WTC11 (cell line): ENCODE data around the gene UCK1. TPM values are rescaled to one million over a fixed set of nuclear protein-coding genes. Genes with fewer than 3 reads are reported as not detected.
"Not testable (repeated sequence)": the region's sequence is repeated elsewhere in the genome, so short reads cannot be mapped to it uniquely, and the experiment has no call there.

Source experiments
- ATAC-seq: fragments of 200-7000 bp; cut with Tn5 transposase; 2 replicates; pipeline ENCODE4 v1.10.0; 2021; ENCODE audit warnings: mild to moderate bottlenecking, moderate library complexity
- CTCF ChIA-PET: fragments of 300-600 bp; sonication (Branson Sonifier 250); formaldehyde crosslinking; loops from one replicate; lab custom pipeline; 2021; ENCODE audit warnings: antibody characterized with exemption; lab: Charles Lee
- POLR2A ChIA-PET: fragments of 350-600 bp; sonication (Branson Sonifier 250); formaldehyde crosslinking; loops from one replicate; lab custom pipeline; 2021; ENCODE audit warnings: antibody characterized with exemption; lab: Charles Lee
- DNase-seq: peaks from one replicate; pipeline ENCODE4 v3.0.0; 2021; ENCODE audit warnings: low spot score
- H3K27ac Mint-ChIP-seq: 2 replicates; pipeline ENCODE4 v1.8.0; 2021; ENCODE audit warnings: mixed read lengths
- H3K27me3 Mint-ChIP-seq: 2 replicates; pipeline ENCODE4 v1.8.0; 2021; ENCODE audit warnings: low read depth, mild to moderate bottlenecking, moderate library complexity, mixed read lengths
- H3K36me3 Mint-ChIP-seq: 2 replicates; pipeline ENCODE4 v1.8.0; 2021; ENCODE audit warnings: mixed read lengths
- H3K4me1 Mint-ChIP-seq: 2 replicates; pipeline ENCODE4 v1.8.0; 2022; ENCODE audit warnings: mixed read lengths
- H3K4me3 Mint-ChIP-seq: 2 replicates; pipeline ENCODE4 v1.8.0; 2021; ENCODE audit warnings: mild to moderate bottlenecking, moderate library complexity, mixed read lengths
- H3K9me3 Mint-ChIP-seq: 2 replicates; pipeline ENCODE4 v1.8.0; 2021; ENCODE audit warnings: mixed read lengths
- ARID4B ChIP-seq: sonication (generic); formaldehyde crosslinking; IDR thresholded peaks from 2 replicates; pipeline ENCODE4 v1.8.0; 2023; ENCODE audit warnings: missing genetic modification reagents, mild to moderate bottlenecking, borderline replicate concordance
- ATF6 ChIP-seq: sonication (generic); formaldehyde crosslinking; IDR thresholded peaks from 2 replicates; pipeline ENCODE4 v1.8.1; 2023; ENCODE audit warnings: mild to moderate bottlenecking, missing genetic modification reagents
- FOXK1 ChIP-seq: sonication (generic); formaldehyde crosslinking; IDR thresholded peaks from 2 replicates; pipeline ENCODE4 v1.8.0; 2022; ENCODE audit warnings: mild to moderate bottlenecking, moderate library complexity, missing genetic modification reagents
- JUN ChIP-seq: sonication (generic); formaldehyde crosslinking; IDR thresholded peaks from 2 replicates; pipeline ENCODE4 v1.8.0; 2023; ENCODE audit warnings: mild to moderate bottlenecking, missing genetic modification reagents
- NFYB ChIP-seq: sonication (generic); formaldehyde crosslinking; conservative IDR thresholded peaks from 2 replicates; pipeline ENCODE4 v1.8.0; 2022; ENCODE audit warnings: low read depth, missing genetic modification reagents
- SMAD3 ChIP-seq: sonication (generic); formaldehyde crosslinking; IDR thresholded peaks from 2 replicates; pipeline ENCODE4 v1.8.0; 2022; ENCODE audit warnings: missing genetic modification reagents, mild to moderate bottlenecking, borderline replicate concordance
- STAT6 ChIP-seq: sonication (generic); formaldehyde crosslinking; conservative IDR thresholded peaks from 2 replicates; pipeline ENCODE4 v1.8.1; 2023; ENCODE audit warnings: mild to moderate bottlenecking, low read depth, missing genetic modification reagents, moderate library complexity
- USF2 ChIP-seq: sonication (generic); formaldehyde crosslinking; IDR thresholded peaks from 2 replicates; pipeline ENCODE4 v1.8.1; 2023; ENCODE audit warnings: mild to moderate bottlenecking, missing genetic modification reagents, moderate library complexity
- ZMAT4 ChIP-seq: fragments of 250-450 bp; sonication (Bioruptor Pico); IDR thresholded peaks from 2 replicates; pipeline ENCODE4 v1.9.0; 2021; ENCODE audit warnings: mild to moderate bottlenecking
- ZNF263 ChIP-seq: sonication (generic); formaldehyde crosslinking; IDR thresholded peaks from 2 replicates; pipeline ENCODE4 v1.8.1; 2022; ENCODE audit warnings: low read depth, mild to moderate bottlenecking, moderate library complexity, missing genetic modification reagents
- ZNF317 ChIP-seq: sonication (generic); formaldehyde crosslinking; IDR thresholded peaks from 2 replicates; pipeline ENCODE4 v1.8.1; 2023; ENCODE audit warnings: low read depth, mild to moderate bottlenecking, moderate library complexity, missing genetic modification reagents, borderline replicate concordance
- ZNF416 ChIP-seq: fragments of 250-450 bp; sonication (Bioruptor Pico); IDR thresholded peaks from 2 replicates; pipeline ENCODE4 v1.9.0; 2021; ENCODE audit warnings: mild to moderate bottlenecking, inconsistent platforms
- ZNF532 ChIP-seq: fragments of 250-450 bp; sonication (Bioruptor Pico); IDR thresholded peaks from 2 replicates; pipeline ENCODE4 v1.9.0; 2021; ENCODE audit warnings: mild to moderate bottlenecking, borderline replicate concordance
- total RNA-seq: library from RNA; stranded (reverse); gene quantifications from 3 replicates; pipeline ENCODE4 v1.2.3, GENCODE V29; 2021

Gene UCK1
- total RNA-seq, 1 experiment from 2014 or later = 29.6 TPM

GRCh38 chr9:131516100-131516499 lies 15.0 kb downstream of the UCK1 start (continued):
- TF ChIP-seq STAT6 (CRISPR knock-in tag) (no peak), NFYB (CRISPR knock-in tag) (no peak), ATF6 (CRISPR knock-in tag) (no peak), ZNF532 (no peak), JUN (CRISPR knock-in tag) (no peak)
- TF ChIP-seq, all 79 proteins: peak for 0

- DNase-seq, POLR2A ChIA-PET, H3K4me1 Mint-ChIP-seq, H3K27me3 Mint-ChIP-seq, H3K27ac Mint-ChIP-seq, H3K9me3 Mint-ChIP-seq, ATAC-seq, H3K4me3 Mint-ChIP-seq: not testable (repeated sequence)
- H3K36me3 Mint-ChIP-seq = peaks cover 55% of the 10 kb centered on the region
- TF ChIP-seq ZNF263 (CRISPR knock-in tag) = peak; percentile 25; the same call in 1 of the 2 replicates
- CTCF ChIA-PET = interaction anchor here (1.2 kb wide), 1 partner anchor 165 kb away, joined by 3 read pairs; no protein-coding TSS in a partner anchor
Measured at GRCh38 chr9:131515559-131516031, 15.5 kb downstream of the UCK1 start.

GRCh38 chr9:131513177-131513576 lies 17.9 kb downstream of the UCK1 start:
- DNase-seq (no peak), ATAC-seq (no peak)
- Mint-ChIP-seq H3K36me3 (peaks cover 43% of the 10 kb centered on the region), H3K27me3 (no peaks in the 10 kb centered on the region), H3K27ac (no peak overlapping the region), H3K9me3 (no peaks in the 10 kb centered on the region), H3K4me1 (no peaks in the 10 kb centered on the region), H3K4me3 (no peak overlapping the region)
- ChIA-PET CTCF (interaction anchor here (1.4 kb wide), 1 partner anchor 163 kb away, joined by 3 read pairs; no protein-coding TSS in a partner anchor), POLR2A (interaction anchor here (0.5 kb wide), 1 partner anchor 786 kb away, joined by 5 read pairs; no protein-coding TSS in a partner anchor)
- TF ChIP-seq USF2 (no peak), ARID4B (CRISPR knock-in tag) (no peak), ATF6 (CRISPR knock-in tag) (no peak), ZNF416 (CRISPR knock-in tag) (no peak), FOXK1 (CRISPR knock-in tag) (no peak), SMAD3 (no peak), ZMAT4 (CRISPR knock-in tag) (no peak), ZNF317 (CRISPR knock-in tag) (no peak)
